Hepatocyte (in vitro differentiated cells): ENCODE data around the gene TRIOBP. TPM values are rescaled to one million over a fixed set of nuclear protein-coding genes. Genes with fewer than 3 reads are reported as not detected.

Experiments used
- DNase-seq: peaks from one replicate; pipeline ENCODE4 v3.0.0-alpha.2; 2016; ENCODE audit warnings: low spot score
- H2AFZ ChIP-seq: fragments of 200-600 bp; sonication (generic); 2 replicates; pipeline ENCODE4 v1.6.0; 2016; ENCODE audit warnings: antibody characterized with exemption, mild to moderate bottlenecking
- H3K27ac ChIP-seq: fragments of 200-600 bp; sonication (generic); 2 replicates; pipeline ENCODE4 v1.5.1; 2016; ENCODE audit warnings: mild to moderate bottlenecking
- H3K27me3 ChIP-seq: fragments of 200-600 bp; sonication (generic); 2 replicates; pipeline ENCODE4 v1.6.1; 2016
- H3K36me3 ChIP-seq: fragments of 200-600 bp; sonication (generic); replicated peaks from 2 replicates; pipeline ENCODE4 v1.5.1; 2016; ENCODE audit warnings: low read depth; ENCODE audit not compliant: insufficient read depth
- H3K4me1 ChIP-seq: fragments of 200-600 bp; sonication (generic); 2 replicates; pipeline ENCODE4 v1.5.1; 2016; ENCODE audit warnings: mild to moderate bottlenecking, moderate library complexity; ENCODE audit not compliant: insufficient read depth
- H3K4me2 ChIP-seq: fragments of 200-600 bp; sonication (generic); 2 replicates; pipeline ENCODE4 v1.6.0; 2016
- H3K4me3 ChIP-seq: fragments of 200-600 bp; sonication (generic); 2 replicates; pipeline ENCODE4 v1.5.1; 2016; ENCODE audit warnings: mild to moderate bottlenecking
- H3K79me2 ChIP-seq: fragments of 200-600 bp; sonication (generic); 2 replicates; pipeline ENCODE4 v1.6.0; 2017; ENCODE audit warnings: mild to moderate bottlenecking
- H3K9me2 ChIP-seq: fragments of 200-600 bp; sonication (generic); replicated peaks from 2 replicates; pipeline ENCODE4 v1.6.0; 2017; ENCODE audit warnings: mild to moderate bottlenecking; ENCODE audit not compliant: insufficient read depth
- H3K9me3 ChIP-seq: fragments of 200-600 bp; sonication (generic); 2 replicates; pipeline ENCODE4 v1.5.1; 2016; ENCODE audit warnings: low read depth, mild to moderate bottlenecking
- H4K20me1 ChIP-seq: fragments of 200-600 bp; sonication (generic); 2 replicates; pipeline ENCODE4 v1.6.0; 2016; ENCODE audit warnings: mild to moderate bottlenecking; ENCODE audit not compliant: insufficient read depth, poor library complexity, severe bottlenecking
- EZH2 ChIP-seq: fragments of 200-600 bp; sonication (generic); IDR thresholded peaks from 2 replicates; pipeline ENCODE4 v1.6.1; 2016; ENCODE audit warnings: antibody characterized with exemption, mild to moderate bottlenecking, borderline replicate concordance
- EZH2phosphoT487 ChIP-seq: fragments of 200-600 bp; sonication (generic); IDR thresholded peaks from one replicate; pipeline ENCODE4 v1.6.1; 2018; ENCODE audit warnings: antibody characterized with exemption, mild to moderate bottlenecking, low read depth, moderate library complexity; ENCODE audit not compliant: unreplicated experiment, severe bottlenecking
- WGBS: methylation state at CpG from one replicate; pipeline ENCODE4 v1.1.6; 2016; ENCODE audit warnings: low lambda C conversion rate; ENCODE audit errors: missing lambda C conversion rate; 5-methylcytosine and 5-hydroxymethylcytosine counted together
- polyA plus RNA-seq: library from polyadenylated mRNA; unstranded; fragments of >200 nt; fragmentation: Nextera tagmentation; extraction: Ambion mirVana; gene quantifications from 2 replicates; pipeline ENCODE4 v1.2.1, GENCODE V29; 2016
- total RNA-seq: library from RNA; depleted of rRNA; stranded (reverse); fragments of >200 nt; gene quantifications from 2 replicates; pipeline ENCODE4 v1.2.3, GENCODE V29; 2014
- TF ChIP-seq, protein P1 (sequence below): fragments of 200-600 bp; sonication (generic); IDR thresholded peaks from 2 replicates; pipeline ENCODE4 v1.5.1; 2016; ENCODE audit warnings: antibody characterized with exemption, mild to moderate bottlenecking; ENCODE audit not compliant: poor library complexity

The TRIOBP gene
- total and polyA plus RNA-seq, 2 experiments from 2014 or later: 57.2 to 96.1 TPM

DNA sequence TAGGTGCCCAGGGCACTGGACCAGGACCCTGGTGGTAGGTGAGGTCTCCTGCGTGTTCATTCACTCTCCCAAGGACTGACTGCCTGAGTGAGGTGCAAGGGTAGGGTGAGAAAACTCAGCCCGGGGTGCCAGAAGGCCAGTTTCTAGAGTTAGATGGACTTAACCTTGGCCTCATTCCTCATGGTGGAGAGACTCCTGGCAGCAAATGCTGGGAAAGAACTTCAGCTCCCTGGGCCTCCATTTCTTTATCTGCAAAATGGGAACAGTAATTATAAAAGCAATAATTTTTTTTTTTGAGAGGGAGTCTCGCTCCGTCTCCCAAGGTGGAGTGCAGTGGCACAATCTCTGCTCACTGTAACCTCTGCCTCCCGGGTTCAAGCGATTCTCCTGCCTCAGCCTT, 47.7 kb downstream of the TRIOBP start:
- Histone ChIP-seq H3K4me2 (peak overlapping the region; percentile 98), H3K27ac (peak overlapping the region; percentile 64), H3K4me1 (peaks cover 69% of the 10 kb centered on the region), H3K79me2 (peaks cover 45% of the 10 kb centered on the region), H3K27me3 (no peaks in the 10 kb centered on the region), H2AFZ (no peak overlapping the region), H3K4me3 (no peak overlapping the region), H3K9me3 (no peaks in the 10 kb centered on the region), H4K20me1 (peaks cover 6% of the 10 kb centered on the region), H3K36me3 (no peaks in the 10 kb centered on the region), H3K9me2 (no peaks in the 10 kb centered on the region)
- 93% methylated on average over 6 of the region's 6 CpGs for WGBS
- TF ChIP-seq, protein P1, sequence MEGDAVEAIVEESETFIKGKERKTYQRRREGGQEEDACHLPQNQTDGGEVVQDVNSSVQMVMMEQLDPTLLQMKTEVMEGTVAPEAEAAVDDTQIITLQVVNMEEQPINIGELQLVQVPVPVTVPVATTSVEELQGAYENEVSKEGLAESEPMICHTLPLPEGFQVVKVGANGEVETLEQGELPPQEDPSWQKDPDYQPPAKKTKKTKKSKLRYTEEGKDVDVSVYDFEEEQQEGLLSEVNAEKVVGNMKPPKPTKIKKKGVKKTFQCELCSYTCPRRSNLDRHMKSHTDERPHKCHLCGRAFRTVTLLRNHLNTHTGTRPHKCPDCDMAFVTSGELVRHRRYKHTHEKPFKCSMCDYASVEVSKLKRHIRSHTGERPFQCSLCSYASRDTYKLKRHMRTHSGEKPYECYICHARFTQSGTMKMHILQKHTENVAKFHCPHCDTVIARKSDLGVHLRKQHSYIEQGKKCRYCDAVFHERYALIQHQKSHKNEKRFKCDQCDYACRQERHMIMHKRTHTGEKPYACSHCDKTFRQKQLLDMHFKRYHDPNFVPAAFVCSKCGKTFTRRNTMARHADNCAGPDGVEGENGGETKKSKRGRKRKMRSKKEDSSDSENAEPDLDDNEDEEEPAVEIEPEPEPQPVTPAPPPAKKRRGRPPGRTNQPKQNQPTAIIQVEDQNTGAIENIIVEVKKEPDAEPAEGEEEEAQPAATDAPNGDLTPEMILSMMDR: no peak
- DNase-seq: no peak

DNA sequence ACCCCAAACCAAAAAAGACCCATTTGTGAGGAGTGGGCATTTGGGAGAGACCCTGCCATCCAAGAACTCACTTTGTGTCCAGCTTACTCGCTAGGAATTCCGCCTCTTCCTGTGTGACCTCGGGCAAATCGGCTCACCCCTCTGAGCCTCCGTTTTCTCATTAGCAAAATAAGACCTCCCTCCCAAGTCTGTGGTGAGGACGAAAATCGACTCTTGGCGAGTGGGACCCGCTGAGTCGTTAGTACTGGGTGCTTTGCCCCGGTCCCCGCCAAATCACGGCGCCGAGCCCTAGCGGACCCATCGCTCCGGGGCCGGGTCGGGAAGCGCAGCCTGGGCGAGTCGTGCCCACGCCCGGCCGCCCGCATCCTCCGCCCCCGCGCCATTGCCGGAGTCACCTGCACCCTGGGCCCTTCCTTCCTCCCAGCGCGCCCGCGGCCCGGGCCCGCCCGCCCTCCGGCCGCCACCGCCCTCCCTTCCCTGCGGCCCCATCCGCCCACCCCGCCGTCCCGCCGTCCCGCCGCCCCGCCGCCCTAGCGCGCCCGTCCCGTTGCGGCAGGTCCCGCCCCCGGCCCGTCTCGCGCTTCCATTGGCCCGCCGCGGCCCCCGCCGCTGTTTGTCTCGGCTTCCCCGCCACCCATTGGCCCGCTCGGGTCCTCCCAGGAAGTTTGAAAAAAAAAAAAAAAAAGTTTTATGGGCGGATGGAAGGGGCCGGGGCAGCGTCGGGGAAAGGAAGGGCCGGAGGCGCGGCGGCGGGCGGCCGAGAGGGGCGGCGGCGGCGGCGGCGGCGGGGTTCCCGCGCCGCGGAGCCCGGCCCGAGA, 48.9 kb downstream of the TRIOBP start:
- H3K4me2 ChIP-seq: peak overlapping the region; percentile 98
- H3K4me3 ChIP-seq: peak overlapping the region; percentile 99
- H3K9me3 ChIP-seq: no peaks in the 10 kb centered on the region
- H2AFZ ChIP-seq: peak overlapping the region; percentile 53
- peaks cover 57% of the 10 kb centered on the region for H3K79me2 ChIP-seq
- DNase-seq: peak; percentile 96
- peaks cover 68% of the 10 kb centered on the region for H3K4me1 ChIP-seq
- H4K20me1 ChIP-seq: peaks cover 6% of the 10 kb centered on the region
- no peaks in the 10 kb centered on the region for H3K27me3 ChIP-seq
- H3K27ac ChIP-seq: peak overlapping the region; percentile 97
- no peaks in the 10 kb centered on the region for H3K9me2 ChIP-seq
- H3K36me3 ChIP-seq: no peaks in the 10 kb centered on the region
- TF ChIP-seq EZH2: no peak
- no peak for TF ChIP-seq EZH2phosphoT487
- 1% methylated on average over 35 of the region's 94 CpGs for WGBS

- H2AFZ ChIP-seq: peak overlapping the region; percentile 71
Measured at GRCh38 chr22:37746366-37747079, 49.7 kb downstream of the TRIOBP start.

More at GRCh38 chr22:37746366-37747079, 49.7 kb downstream of the TRIOBP start:
- no peak for DNase-seq
- Histone ChIP-seq H3K27me3 (no peaks in the 10 kb centered on the region), H3K9me2 (no peaks in the 10 kb centered on the region), H3K36me3 (no peaks in the 10 kb centered on the region), H4K20me1 (peaks cover 6% of the 10 kb centered on the region), H3K9me3 (no peaks in the 10 kb centered on the region), H3K4me2 (peak overlapping the region; percentile 98), H3K79me2 (peaks cover 64% of the 10 kb centered on the region), H3K27ac (peak overlapping the region; percentile 97), H3K4me1 (peaks cover 71% of the 10 kb centered on the region), H3K4me3 (peak overlapping the region; percentile 99)
- 2% methylated on average over 28 of the region's 64 CpGs for WGBS
- TF ChIP-seq EZH2: no peak
- TF ChIP-seq EZH2phosphoT487: no peak
- TF ChIP-seq, protein P1: no peak
